K562 (cell line): ENCODE measurements around the gene FBLIM1. TPM values are rescaled to one million over a fixed set of nuclear protein-coding genes. Genes with fewer than 3 reads are reported as not detected.

ENCODE experiments used
- ATAC-seq: fragments of 200-7000 bp; cut with Tn5 transposase; 3 replicates; pipeline ENCODE4 v1.9.1; 2020; ENCODE audit warnings: moderate library complexity
- BruUV-seq: library from RNA; stranded (reverse); fragments of 400-500 nt; replicated peaks from 2 replicates; lab custom pipeline; 2021; lab: Mats Ljungman, UMichigan
- CTCF ChIA-PET: fragments of 300-600 bp; formaldehyde crosslinking; extraction: SDS; loops from one replicate; lab custom pipeline; 2021; ENCODE audit warnings: low intra/inter-chr PET ratio; lab: Yijun Ruan, JAX
- POLR2A ChIA-PET: fragments of 300-600, 350-650 bp; sonication (Branson Sonifier 250); formaldehyde crosslinking; extraction: SDS; loops from one replicate; lab custom pipeline; 2021; ENCODE audit warnings: antibody characterized with exemption, inconsistent platforms; lab: Yijun Ruan, JAX
- DNase-seq, 4 experiments: peaks; one replicate each; pipeline versions ENCODE4 v3.0.0 to v3.0.0-alpha.2; 2011 to 2018; ENCODE audit warnings: low spot score in 3 of 4, mixed read lengths in 3 of 4; ENCODE audit errors: extremely low read depth in 1 of 4
- FAIRE-seq: peaks from 2 replicates; lab custom pipeline; 2011; peaks lifted over from hg19 to GRCh38; lab: Jason Lieb, UNC
- H2AFZ ChIP-seq: 2 replicates; pipeline ENCODE4 v1.6.0; 2011; ENCODE audit warnings: low read depth, low read length, control low read depth, inconsistent platforms
- H3K27ac ChIP-seq: fragments of 200-600 bp; 3 replicates; pipeline ENCODE4 v1.8.0; 2011; ENCODE audit warnings: low read depth, mild to moderate bottlenecking, control low read depth, inconsistent platforms, low read length, moderate library complexity, mixed read lengths; ENCODE audit errors: extremely low read depth
- H3K27me3 ChIP-seq, 2 experiments: fragments of 300-600 bp in 1 of 2; 2 replicates in 1 of 2; 3 replicates in 1 of 2; pipeline versions ENCODE4 v1.6.0 to v1.8.0; 2011; ENCODE audit warnings: inconsistent platforms in 2 of 2, low read length in 2 of 2, mild to moderate bottlenecking in 1 of 2, mixed read lengths in 1 of 2, moderate library complexity in 1 of 2; ENCODE audit not compliant: control insufficient read depth in 2 of 2, insufficient read depth in 2 of 2
- H3K36me3 ChIP-seq: fragments of 300-600 bp; 3 replicates; pipeline ENCODE4 v1.8.0; 2011; ENCODE audit warnings: mild to moderate bottlenecking, low read length, inconsistent platforms; ENCODE audit not compliant: control insufficient read depth, insufficient read depth
- H3K4me1 ChIP-seq, 2 experiments: fragments of 200-600 bp in 1 of 2; replicated peaks in 1 of 2; 2 replicates in 1 of 2; 3 replicates in 1 of 2; pipeline versions ENCODE4 v1.5.1 to v1.8.0; 2011; ENCODE audit warnings: inconsistent platforms in 2 of 2, low read length in 2 of 2, mild to moderate bottlenecking in 1 of 2, mixed read lengths in 1 of 2, moderate library complexity in 1 of 2; ENCODE audit not compliant: control insufficient read depth in 2 of 2, insufficient read depth in 2 of 2
- H3K4me2 ChIP-seq: 2 replicates; pipeline ENCODE4 v1.6.1; 2011; ENCODE audit warnings: low read length, control low read depth, inconsistent platforms, mixed read lengths; ENCODE audit not compliant: insufficient read depth
- H3K4me3 ChIP-seq: fragments of 200-600 bp; sonication (generic), shearing (Covaris generic); 2 replicates; pipeline ENCODE4 v1.5.1; 2016; ENCODE audit warnings: control low read depth, inconsistent platforms
- H3K79me2 ChIP-seq: fragments of 200-600 bp; 3 replicates; pipeline ENCODE4 v1.8.0; 2011; ENCODE audit warnings: low read length, inconsistent platforms; ENCODE audit not compliant: control insufficient read depth, insufficient read depth
- H3K9ac ChIP-seq, 2 experiments: 2 replicates each; pipeline versions ENCODE4 v1.6.0 to v1.6.1; 2011; ENCODE audit warnings: low read depth in 2 of 2, low read length in 2 of 2, control low read depth in 1 of 2, inconsistent platforms in 1 of 2, mild to moderate bottlenecking in 1 of 2, mixed read lengths in 1 of 2; ENCODE audit not compliant: insufficient read depth in 1 of 2
- H3K9me1 ChIP-seq: one replicate; pipeline ENCODE4 v1.6.0; 2011; ENCODE audit warnings: inconsistent platforms, mild to moderate bottlenecking, low read length, moderate library complexity; ENCODE audit not compliant: control insufficient read depth, insufficient read depth
- H3K9me3 ChIP-seq: replicated peaks from 2 replicates; pipeline ENCODE4 v1.5.1; 2011; ENCODE audit warnings: low read depth, low read length, inconsistent platforms; ENCODE audit not compliant: control insufficient read depth, insufficient read depth
- H4K20me1 ChIP-seq: replicated peaks from 2 replicates; pipeline ENCODE4 v1.6.1; 2011; ENCODE audit warnings: low read length, inconsistent platforms, mixed read lengths; ENCODE audit not compliant: control insufficient read depth, insufficient read depth
- FOXP1 ChIP-seq: sonication (generic); formaldehyde crosslinking; IDR thresholded peaks from 2 replicates; pipeline ENCODE4 v1.8.0; 2022; ENCODE audit warnings: mild to moderate bottlenecking, missing genetic modification reagents
- JUN ChIP-seq, 2 experiments: sonication (generic) in 1 of 2; formaldehyde crosslinking in 1 of 2; IDR thresholded peaks; 2 replicates each; pipeline versions ENCODE4 v1.6.1 to v1.8.0; 2012 to 2022; ENCODE audit warnings: borderline replicate concordance in 2 of 2, mild to moderate bottlenecking in 2 of 2, improper control_type of control experiment in 1 of 2, low read depth in 1 of 2, low read length in 1 of 2, missing genetic modification reagents in 1 of 2
- KDM5B ChIP-seq: fragments of 200-600 bp; sonication (generic); IDR thresholded peaks from 2 replicates; pipeline ENCODE4 v1.6.1; 2012; ENCODE audit warnings: low read depth, mild to moderate bottlenecking, moderate library complexity, low read length, control low read depth, inconsistent platforms; ENCODE audit not compliant: insufficient replicate concordance
- MCM2 ChIP-seq: fragments of 450-650 bp; IDR thresholded peaks from 2 replicates; pipeline ENCODE4 v1.6.1; 2017; ENCODE audit warnings: low read depth, mild to moderate bottlenecking
- MEF2D ChIP-seq: conservative IDR thresholded peaks from 2 replicates; pipeline ENCODE4 v1.6.1; 2016; ENCODE audit warnings: low read depth, missing genetic modification characterization, missing compliant biosample characterization
- MTA1 ChIP-seq: fragments of 450-650 bp; IDR thresholded peaks from 2 replicates; pipeline ENCODE4 v1.6.1; 2017; ENCODE audit warnings: borderline replicate concordance
- ZNF165 ChIP-seq: fragments of 250-450 bp; sonication (Bioruptor Pico); IDR thresholded peaks from 2 replicates; pipeline ENCODE4 v1.4.0; 2020; ENCODE audit warnings: borderline replicate concordance
- ZNF445 ChIP-seq: fragments of 250-450 bp; sonication (Bioruptor Pico); IDR thresholded peaks from 2 replicates; pipeline ENCODE4 v1.4.0; 2020; ENCODE audit warnings: low read depth, mild to moderate bottlenecking, moderate library complexity
- ZNF507 ChIP-seq: conservative IDR thresholded peaks from 2 replicates; pipeline ENCODE4 v1.6.1; 2017; ENCODE audit warnings: missing genetic modification characterization, missing compliant biosample characterization
- ZSCAN32 ChIP-seq: fragments of 450-650 bp; formaldehyde crosslinking; IDR thresholded peaks from 2 replicates; pipeline ENCODE4 v1.4.0; 2020; ENCODE audit warnings: mild to moderate bottlenecking, moderate library complexity
- WGBS: fragments of 100-300 bp; shearing (Covaris generic); methylation state at CpG from one replicate; pipeline ENCODE4 v1.1.6; 2016; ENCODE audit warnings: low coverage, mixed read lengths; ENCODE audit not compliant: insufficient coverage; ENCODE audit errors: missing lambda C conversion rate; 5-methylcytosine and 5-hydroxymethylcytosine counted together
- in situ Hi-C: fragments of 300-500 bp; cut with MboI; formaldehyde crosslinking; loops from 4 replicates; pipeline ENCODE4 v1.15.0; 2018; ENCODE audit warnings: inconsistent platforms, mixed read lengths
- intact Hi-C: fragments of 100-400 bp; cut with micrococcal nuclease; formaldehyde crosslinking; loops from 2 replicates; pipeline ENCODE4 v1.14.2; 2022
- polyA plus RNA-seq, 8 experiments: library from polyadenylated mRNA; depleted of rRNA in 4 of 8; stranded (reverse) in 5 of 8; unstranded in 3 of 8; fragments of >200 nt; fragmentation: Nextera tagmentation in 2 of 8; fragmentation: Illumina TruSeq in 1 of 8; extraction: Ambion mirVana in 2 of 8; extraction: Trizol in 1 of 8; gene quantifications; 2 replicates each; pipeline versions ENCODE4 v1.2.1 to v1.2.3, GENCODE V29; 2011 to 2014; ENCODE audit warnings: inconsistent platforms in 1 of 8, missing spikeins in 1 of 8
- total RNA-seq, 7 experiments: library from RNA; depleted of rRNA in 6 of 7; stranded (reverse); fragments of >200 nt in 6 of 7; fragmentation: Illumina TruSeq in 2 of 7; extraction: Trizol in 2 of 7; gene quantifications; 2 replicates each; pipeline versions ENCODE4 v1.2.1 to v1.2.3, GENCODE V29; 2011 to 2021; ENCODE audit warnings: low replicate concordance in 1 of 7
- TF ChIP-seq, protein P1 (sequence below): fragments of 450-650 bp; formaldehyde crosslinking; IDR thresholded peaks from 2 replicates; pipeline ENCODE4 v1.4.0; 2022; ENCODE audit warnings: missing genetic modification characterization
- TF ChIP-seq, protein P2 (sequence below), 2 experiments: fragments of 200-800 bp in 1 of 2; sonication (Bioruptor generic) in 1 of 2; sonication (generic) in 1 of 2; formaldehyde crosslinking in 1 of 2; IDR thresholded peaks in 1 of 2; conservative IDR thresholded peaks in 1 of 2; 2 replicates each; pipeline versions ENCODE4 v1.5.0 to v1.6.1; 2016 to 2020; ENCODE audit warnings: missing compliant biosample characterization in 1 of 2, missing genetic modification characterization in 1 of 2, missing genetic modification reagents in 1 of 2

The FBLIM1 gene
- total and polyA plus RNA-seq, 9 of the 15 experiments (the other 6 are each of a cell fraction or from before 2014, with no cell fraction given) = 0.14 to 0.24 TPM; not detected in 7

GRCh38 chr1:15727866-15728534 lies 30.6 kb upstream of the FBLIM1 start:
- ATAC-seq (peak; percentile 10; the same call in 1 of the 3 replicates), DNase-seq (no peak), FAIRE-seq (no peak)
- no peak overlapping the region for H3K4me3 ChIP-seq
- H3K4me1 ChIP-seq = peaks cover 0 to 36% of the 10 kb centered on the region in 2 experiments; a peak in 1 of 5 replicates
- CTCF ChIA-PET = no interaction called here
- POLR2A ChIA-PET = interaction anchor here (0.7 kb wide), 2 partner anchors 12 to 110 kb away, joined by 4 to 5 read pairs; no protein-coding TSS in a partner anchor
- no peaks in the 10 kb centered on the region for H3K27me3 ChIP-seq
- in situ Hi-C loops (no loop called here), intact Hi-C loops (no loop called here)
- H3K9ac ChIP-seq = no peak overlapping the region
- peaks cover 80% of the 10 kb centered on the region; the same call in 2 of the 3 replicates for H3K36me3 ChIP-seq
- H2AFZ ChIP-seq = no peak overlapping the region
- H3K9me1 ChIP-seq = no peaks in the 10 kb centered on the region
- H3K9me3 ChIP-seq = no peaks in the 10 kb centered on the region
- no peaks in the 10 kb centered on the region for H3K79me2 ChIP-seq
- 93% methylated on average over 22 of the region's 23 CpGs for WGBS
- H3K4me2 ChIP-seq = no peak overlapping the region
- no peaks in the 10 kb centered on the region for H4K20me1 ChIP-seq
- no peak for TF ChIP-seq JUN (IDR thresholded peaks at IDR 0.05; ENCODE audit: borderline replicate concordance, low read depth, low read length)
- no peak for TF ChIP-seq JUN (CRISPR knock-in tag; IDR thresholded peaks at IDR 0.05; ENCODE audit: borderline replicate concordance)
- TF ChIP-seq MEF2D = no peak
- TF ChIP-seq ZNF507 (tag) = no peak
- TF ChIP-seq ZNF165 (CRISPR knock-in tag) = no peak
- TF ChIP-seq MTA1 = no peak
- TF ChIP-seq, protein P1, sequence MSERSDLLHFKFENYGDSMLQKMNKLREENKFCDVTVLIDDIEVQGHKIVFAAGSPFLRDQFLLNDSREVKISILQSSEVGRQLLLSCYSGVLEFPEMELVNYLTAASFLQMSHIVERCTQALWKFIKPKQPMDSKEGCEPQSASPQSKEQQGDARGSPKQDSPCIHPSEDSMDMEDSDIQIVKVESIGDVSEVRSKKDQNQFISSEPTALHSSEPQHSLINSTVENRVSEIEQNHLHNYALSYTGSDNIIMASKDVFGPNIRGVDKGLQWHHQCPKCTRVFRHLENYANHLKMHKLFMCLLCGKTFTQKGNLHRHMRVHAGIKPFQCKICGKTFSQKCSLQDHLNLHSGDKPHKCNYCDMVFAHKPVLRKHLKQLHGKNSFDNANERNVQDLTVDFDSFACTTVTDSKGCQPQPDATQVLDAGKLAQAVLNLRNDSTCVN (CRISPR knock-in tag) = no peak
- TF ChIP-seq ZSCAN32 (CRISPR knock-in tag) = no peak
- TF ChIP-seq FOXP1 (CRISPR knock-in tag) = no peak
- TF ChIP-seq, protein P2, sequence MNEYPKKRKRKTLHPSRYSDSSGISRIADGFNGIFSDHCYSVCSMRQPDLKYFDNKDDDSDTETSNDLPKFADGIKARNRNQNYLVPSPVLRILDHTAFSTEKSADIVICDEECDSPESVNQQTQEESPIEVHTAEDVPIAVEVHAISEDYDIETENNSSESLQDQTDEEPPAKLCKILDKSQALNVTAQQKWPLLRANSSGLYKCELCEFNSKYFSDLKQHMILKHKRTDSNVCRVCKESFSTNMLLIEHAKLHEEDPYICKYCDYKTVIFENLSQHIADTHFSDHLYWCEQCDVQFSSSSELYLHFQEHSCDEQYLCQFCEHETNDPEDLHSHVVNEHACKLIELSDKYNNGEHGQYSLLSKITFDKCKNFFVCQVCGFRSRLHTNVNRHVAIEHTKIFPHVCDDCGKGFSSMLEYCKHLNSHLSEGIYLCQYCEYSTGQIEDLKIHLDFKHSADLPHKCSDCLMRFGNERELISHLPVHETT (CRISPR knock-in tag; conservative IDR thresholded peaks at IDR 0.05 in 1 of 2, IDR thresholded peaks at IDR 0.05 in 1 of 2) = no peak
- no peak for TF ChIP-seq KDM5B
- no peak for TF ChIP-seq MCM2
- TF ChIP-seq ZNF445 (CRISPR knock-in tag) = no peak
- BruUV-seq = no TSS peak
- H3K27ac ChIP-seq = no peak overlapping the region
